Fibroblast of lung (primary cell): ENCODE data around the gene CR1. TPM values are rescaled to one million over a fixed set of nuclear protein-coding genes. Genes with fewer than 3 reads are reported as not detected.
"Not testable (repeated sequence)": the region's sequence is repeated elsewhere in the genome, so short reads cannot be mapped to it uniquely, and the experiment has no call there.

Source experiments
- DNase-seq, 2 donors: peaks; one replicate each; pipeline versions ENCODE4 v3.0.0 to v3.0.0-alpha.2; 2010; ENCODE audit warnings: low read depth in 2 of 2
- H2AFZ ChIP-seq: 2 replicates; pipeline ENCODE4 v1.5.1; 2012; ENCODE audit warnings: low read length, control low read depth, inconsistent platforms
- H3K27ac ChIP-seq: 2 replicates; pipeline ENCODE4 v1.5.1; 2011; ENCODE audit warnings: low read length, control low read depth; ENCODE audit not compliant: insufficient read depth
- H3K27me3 ChIP-seq: 2 replicates; pipeline ENCODE4 v1.5.1; 2011; ENCODE audit warnings: mild to moderate bottlenecking, low read length; ENCODE audit not compliant: control insufficient read depth, insufficient read depth
- H3K36me3 ChIP-seq: 2 replicates; pipeline ENCODE4 v1.5.1; 2011; ENCODE audit warnings: low read length; ENCODE audit not compliant: control insufficient read depth, insufficient read depth
- H3K4me1 ChIP-seq: 2 replicates; pipeline ENCODE4 v1.5.1; 2011; ENCODE audit warnings: low read length; ENCODE audit not compliant: control insufficient read depth, insufficient read depth; ENCODE audit errors: extremely low read depth
- H3K4me2 ChIP-seq: 2 replicates; pipeline ENCODE4 v1.5.1; 2011; ENCODE audit warnings: low read length, control low read depth; ENCODE audit not compliant: insufficient read depth; ENCODE audit errors: extremely low read depth
- H3K4me3 ChIP-seq, 4 experiments: fragments of 200-600 bp in 1 of 4; sonication (generic) in 1 of 4; replicated peaks in 1 of 4; 2 replicates each; pipeline ENCODE4 v1.5.1; 2011 to 2016; ENCODE audit warnings: low read length in 4 of 4, low read depth in 3 of 4, mild to moderate bottlenecking in 3 of 4, control low read depth in 2 of 4, inconsistent platforms in 1 of 4, mixed read lengths in 1 of 4; ENCODE audit not compliant: insufficient read depth in 1 of 4; ENCODE audit errors: control extremely low read depth in 1 of 4
- H3K79me2 ChIP-seq: 2 replicates; pipeline ENCODE4 v1.5.1; 2012; ENCODE audit warnings: mild to moderate bottlenecking, low read length, inconsistent platforms; ENCODE audit not compliant: control insufficient read depth, insufficient read depth
- H3K9ac ChIP-seq: 2 replicates; pipeline ENCODE4 v1.5.1; 2011; ENCODE audit warnings: mild to moderate bottlenecking, low read length, control low read depth; ENCODE audit not compliant: insufficient read depth
- H3K9me3 ChIP-seq: 2 replicates; pipeline ENCODE4 v1.5.1; 2012; ENCODE audit warnings: low read depth, low read length; ENCODE audit not compliant: control insufficient read depth, insufficient read depth
- H4K20me1 ChIP-seq: 2 replicates; pipeline ENCODE4 v1.5.1; 2011; ENCODE audit warnings: low read length; ENCODE audit not compliant: control insufficient read depth, insufficient read depth; ENCODE audit errors: extremely low read depth
- CTCF ChIP-seq, 2 donors: IDR thresholded peaks in 1 of 2; conservative IDR thresholded peaks in 1 of 2; 1 replicate in 1 of 2; 2 replicates in 1 of 2; pipeline ENCODE4 v1.5.1; 2011 to 2012; ENCODE audit warnings: low read length in 2 of 2, control low read depth in 1 of 2, inconsistent platforms in 1 of 2, low read depth in 1 of 2, mild to moderate bottlenecking in 1 of 2
- EZH2 ChIP-seq: IDR thresholded peaks from 2 replicates; pipeline ENCODE4 v1.5.1; 2012; ENCODE audit warnings: low read length, control low read depth, mild to moderate bottlenecking; ENCODE audit errors: missing control alignments
- polyA plus RNA-seq, 2 donors: library from polyadenylated mRNA; depleted of rRNA in 1 of 2; stranded (reverse) in 1 of 2; unstranded in 1 of 2; fragments of >200 nt; gene quantifications; 2 replicates each; pipeline ENCODE4 v1.2.1, GENCODE V29; 2011 to 2012; ENCODE audit warnings: missing spikeins in 1 of 2
- total RNA-seq: library from RNA; depleted of rRNA; stranded (reverse); fragments of >200 nt; gene quantifications from 2 replicates; pipeline ENCODE4 v1.2.1, GENCODE V29; 2014

CR1 gene
- total and polyA plus RNA-seq, 2 donors (not counting 1 experiment from before 2014, with no cell fraction given): not detected

GRCh38 chr1:207612762-207613161 lies 116.8 kb downstream of the CR1 start:
- TF ChIP-seq EZH2 (no peak), CTCF (conservative IDR thresholded peaks at IDR 0.05 in 1 of 2, IDR thresholded peaks at IDR 0.05 in 1 of 2; ENCODE audit: low read depth in 1 of 2, low read length in 2 of 2) (no peak)
- H3K36me3 ChIP-seq: no peaks in the 10 kb centered on the region
- no peaks in the 10 kb centered on the region for H3K27me3 ChIP-seq
- H3K4me1 ChIP-seq: no peaks in the 10 kb centered on the region
- no peak overlapping the region for H2AFZ ChIP-seq
- H3K9ac ChIP-seq: no peak overlapping the region
- H3K9me3 ChIP-seq: no peaks in the 10 kb centered on the region
- no peak overlapping the region for H3K27ac ChIP-seq
- no peak overlapping the region for H3K4me2 ChIP-seq
- no peak for DNase-seq
- H4K20me1 ChIP-seq: no peaks in the 10 kb centered on the region
- no peaks in the 10 kb centered on the region for H3K79me2 ChIP-seq
- no peak overlapping the region for H3K4me3 ChIP-seq

- Histone ChIP-seq H3K4me3 (no peak overlapping the region), H3K27ac (no peak overlapping the region), H3K27me3 (no peaks in the 10 kb centered on the region), H3K9ac (no peak overlapping the region), H2AFZ (no peak overlapping the region), H3K36me3 (no peaks in the 10 kb centered on the region), H4K20me1 (no peaks in the 10 kb centered on the region), H3K79me2 (no peaks in the 10 kb centered on the region), H3K4me1 (no peaks in the 10 kb centered on the region), H3K4me2 (no peak overlapping the region), H3K9me3 (no peaks in the 10 kb centered on the region)
- TF ChIP-seq EZH2: no peak
- TF ChIP-seq CTCF (conservative IDR thresholded peaks at IDR 0.05 in 1 of 2, IDR thresholded peaks at IDR 0.05 in 1 of 2; ENCODE audit: low read depth in 1 of 2, low read length in 2 of 2): peak; percentile 84 to 87
- DNase-seq: peak; percentile 31 to 73
These were observed 124.0 kb downstream of the CR1 start for GRCh38 chr1:207619871-207620542.

- Histone ChIP-seq H3K79me2 (no peaks in the 10 kb centered on the region), H3K9me3 (no peaks in the 10 kb centered on the region), H3K4me2 (no peak overlapping the region), H3K9ac (no peak overlapping the region), H3K27ac (no peak overlapping the region), H4K20me1 (no peaks in the 10 kb centered on the region), H3K27me3 (no peaks in the 10 kb centered on the region), H3K4me1 (no peaks in the 10 kb centered on the region), H3K36me3 (no peaks in the 10 kb centered on the region), H3K4me3 (no peak overlapping the region), H2AFZ (no peak overlapping the region)
- TF ChIP-seq CTCF (conservative IDR thresholded peaks at IDR 0.05 in 1 of 2, IDR thresholded peaks at IDR 0.05 in 1 of 2; ENCODE audit: low read depth in 1 of 2, low read length in 2 of 2): no peak
- no peak for TF ChIP-seq EZH2
- no peak for DNase-seq
These were observed 124.6 kb downstream of the CR1 start for GRCh38 chr1:207620543-207620893.

- not testable (repeated sequence) for H3K4me2 ChIP-seq, DNase-seq, H3K36me3 ChIP-seq, H4K20me1 ChIP-seq, H3K4me3 ChIP-seq, H3K79me2 ChIP-seq, H3K9ac ChIP-seq, H2AFZ ChIP-seq, H3K27ac ChIP-seq, H3K27me3 ChIP-seq, H3K4me1 ChIP-seq, H3K9me3 ChIP-seq
These were observed 129.6 kb downstream of the CR1 start for GRCh38 chr1:207625504-207626071.
